Caco-2 (cell line): Measurements from ENCODE around the gene HGD. TPM values are rescaled to one million over a fixed set of nuclear protein-coding genes. Genes with fewer than 3 reads are reported as not detected.

Experiments
- BruUV-seq: library from RNA; stranded (reverse); fragments of 400-500 nt; replicated peaks from 2 replicates; lab custom pipeline; 2021; lab: Mats Ljungman, UMichigan
- CTCF ChIA-PET: fragments of 300-600 bp; sonication (Branson Sonifier 250); formaldehyde crosslinking; loops from one replicate; lab custom pipeline; 2022; ENCODE audit warnings: antibody characterized with exemption; lab: Charles Lee
- POLR2A ChIA-PET: fragments of 300-600 bp; sonication (Branson Sonifier 250); formaldehyde crosslinking; loops from one replicate; lab custom pipeline; 2022; ENCODE audit warnings: antibody characterized with exemption; lab: Charles Lee
- DNase-seq, 2 experiments: peaks; one replicate each; pipeline versions ENCODE4 v3.0.0 to v3.0.0-alpha.2; 2020 to 2022
- H3K27me3 ChIP-seq: replicated peaks from 2 replicates; pipeline ENCODE4 v1.6.0; 2011; ENCODE audit warnings: low read length; ENCODE audit not compliant: control insufficient read depth, insufficient read depth
- H3K36me3 ChIP-seq: 2 replicates; pipeline ENCODE4 v1.5.1; 2011; ENCODE audit warnings: low read length; ENCODE audit not compliant: control insufficient read depth, insufficient read depth
- H3K4me1 ChIP-seq: fragments of 250-450 bp; sonication (Bioruptor Pico); 2 replicates; pipeline ENCODE4 v1.5.1; 2020; ENCODE audit warnings: mild to moderate bottlenecking
- H3K4me3 ChIP-seq: 2 replicates; pipeline ENCODE4 v1.5.1; 2011; ENCODE audit warnings: low read depth, mild to moderate bottlenecking, control low read depth, low read length
- H3K9me3 ChIP-seq: fragments of 250-450 bp; sonication (Bioruptor Pico); 2 replicates; pipeline ENCODE4 v1.5.1; 2020; ENCODE audit warnings: mild to moderate bottlenecking, moderate library complexity
- H3K27ac Mint-ChIP-seq: one replicate; pipeline ENCODE4 v1.8.0; 2022; ENCODE audit warnings: mixed read lengths; ENCODE audit not compliant: unreplicated experiment
- H3K27me3 Mint-ChIP-seq: one replicate; pipeline ENCODE4 v1.8.0; 2022; ENCODE audit warnings: mixed read lengths; ENCODE audit not compliant: insufficient read depth, unreplicated experiment
- H3K36me3 Mint-ChIP-seq: one replicate; pipeline ENCODE4 v1.8.0; 2022; ENCODE audit warnings: mild to moderate bottlenecking, mixed read lengths; ENCODE audit not compliant: insufficient read depth, unreplicated experiment
- H3K4me1 Mint-ChIP-seq: one replicate; pipeline ENCODE4 v1.8.0; 2022; ENCODE audit warnings: low read depth, mixed read lengths; ENCODE audit not compliant: unreplicated experiment
- H3K4me3 Mint-ChIP-seq: one replicate; pipeline ENCODE4 v1.8.0; 2022; ENCODE audit warnings: mild to moderate bottlenecking, moderate library complexity, mixed read lengths; ENCODE audit not compliant: unreplicated experiment
- H3K9me3 Mint-ChIP-seq: one replicate; pipeline ENCODE4 v1.8.0; 2022; ENCODE audit warnings: mixed read lengths; ENCODE audit not compliant: unreplicated experiment
- CTCF ChIP-seq, 2 experiments: fragments of 200-600 bp in 1 of 2; IDR thresholded peaks; 1 replicate in 1 of 2; 2 replicates in 1 of 2; pipeline versions ENCODE4 v1.5.1 to v1.8.0; 2011 to 2022; ENCODE audit warnings: antibody characterized with exemption in 1 of 2, control low read depth in 1 of 2, inconsistent platforms in 1 of 2, low read depth in 1 of 2, low read length in 1 of 2, mild to moderate bottlenecking in 1 of 2, moderate library complexity in 1 of 2; ENCODE audit not compliant: insufficient read depth in 1 of 2, severe bottlenecking in 1 of 2, unreplicated experiment in 1 of 2
- intact Hi-C: fragments of 100-400 bp; cut with micrococcal nuclease; formaldehyde crosslinking; loops from one replicate; pipeline ENCODE4 v1.10.0; 2022; ENCODE audit not compliant: unreplicated experiment
- total RNA-seq: library from RNA; stranded (reverse); gene quantifications from 2 replicates; pipeline ENCODE4 v1.2.3, GENCODE V29; 2022

The HGD gene
- total RNA-seq, 1 experiment from 2014 or later, result 102 TPM

GRCh38 chr3:120604382-120604781, 77.7 kb downstream of the HGD start:
- ChIA-PET CTCF (interaction anchor here (1.0 kb wide), 1 partner anchor 8 kb away, joined by 3 read pairs; the partner anchor contains the start of gene NDUFB4), POLR2A (interaction anchor here (1.7 kb wide), 1 partner anchor 9 kb away, joined by 6 read pairs; the partner anchor contains the start of gene NDUFB4)
- H3K36me3 ChIP-seq, result no peaks in the 10 kb centered on the region
- no peaks in the 10 kb centered on the region for H3K27me3 ChIP-seq
- intact Hi-C loops, result no loop called here
- Mint-ChIP-seq H3K36me3 (peaks cover 12% of the 10 kb centered on the region), H3K4me3 (no peak overlapping the region), H3K9me3 (no peaks in the 10 kb centered on the region), H3K27ac (no peak overlapping the region), H3K27me3 (no peaks in the 10 kb centered on the region), H3K4me1 (no peaks in the 10 kb centered on the region)
- no peaks in the 10 kb centered on the region for H3K4me1 ChIP-seq
- BruUV-seq, result no TSS peak
- H3K9me3 ChIP-seq, result no peaks in the 10 kb centered on the region
- no peak overlapping the region for H3K4me3 ChIP-seq
- DNase-seq, result no peak
- TF ChIP-seq CTCF (IDR thresholded peaks at IDR 0.05; ENCODE audit: insufficient read depth in 1 of 2, low read depth in 1 of 2, low read length in 1 of 2, severe bottlenecking in 1 of 2, unreplicated experiment in 1 of 2), result no peak

- no peak for TF ChIP-seq CTCF (IDR thresholded peaks at IDR 0.05; ENCODE audit: insufficient read depth in 1 of 2, low read depth in 1 of 2, low read length in 1 of 2, severe bottlenecking in 1 of 2, unreplicated experiment in 1 of 2)
Observed at GRCh38 chr3:120602682-120603081, 79.4 kb downstream of the HGD start.

GRCh38 chr3:120601554-120601953, 80.5 kb downstream of the HGD start:
- POLR2A ChIA-PET, result no interaction called here
- H3K36me3 Mint-ChIP-seq, result peaks cover 12% of the 10 kb centered on the region
- no peaks in the 10 kb centered on the region for H3K4me1 ChIP-seq
- intact Hi-C loops, result no loop called here
- peaks cover 3% of the 10 kb centered on the region for H3K36me3 ChIP-seq
- H3K27me3 ChIP-seq, result no peaks in the 10 kb centered on the region
- H3K9me3 ChIP-seq, result no peaks in the 10 kb centered on the region
- H3K4me3 Mint-ChIP-seq, result no peak overlapping the region
- H3K9me3 Mint-ChIP-seq, result no peaks in the 10 kb centered on the region
- CTCF ChIA-PET, result no interaction called here
- H3K27me3 Mint-ChIP-seq, result no peaks in the 10 kb centered on the region
- no peak overlapping the region for H3K27ac Mint-ChIP-seq
- no peak overlapping the region for H3K4me3 ChIP-seq
- BruUV-seq, result no TSS peak
- TF ChIP-seq CTCF (IDR thresholded peaks at IDR 0.05; ENCODE audit: insufficient read depth in 1 of 2, low read depth in 1 of 2, low read length in 1 of 2, severe bottlenecking in 1 of 2, unreplicated experiment in 1 of 2), result no peak
- DNase-seq, result no peak
- H3K4me1 Mint-ChIP-seq, result no peaks in the 10 kb centered on the region

More at GRCh38 chr3:120602682-120603081, 79.4 kb downstream of the HGD start:
- Mint-ChIP-seq H3K9me3 (no peaks in the 10 kb centered on the region), H3K4me1 (no peaks in the 10 kb centered on the region), H3K27me3 (no peaks in the 10 kb centered on the region), H3K4me3 (no peak overlapping the region), H3K36me3 (peaks cover 12% of the 10 kb centered on the region), H3K27ac (no peak overlapping the region)
- Histone ChIP-seq H3K4me3 (no peak overlapping the region), H3K27me3 (no peaks in the 10 kb centered on the region), H3K4me1 (no peaks in the 10 kb centered on the region), H3K36me3 (peaks cover 1% of the 10 kb centered on the region), H3K9me3 (no peaks in the 10 kb centered on the region)
- CTCF ChIA-PET, result no interaction called here
- intact Hi-C loops, result no loop called here
- no peak for DNase-seq
- BruUV-seq, result no TSS peak
- POLR2A ChIA-PET, result no interaction called here
